GM12878 (cell line): ENCODE measurements around the gene CTH.
"Not testable (repeated sequence)": the region's sequence is repeated elsewhere in the genome, so short reads cannot be mapped to it uniquely, and the experiment has no call there.

Source experiments
- CHD2 ChIP-seq: IDR thresholded peaks from 2 replicates; pipeline ENCODE4 v1.6.1; 2011; ENCODE audit warnings: low read depth, low read length, improper control_type of control experiment, borderline replicate concordance
- CTCF ChIP-seq, 3 experiments: IDR thresholded peaks in 2 of 3; conservative IDR thresholded peaks in 1 of 3; 2 replicates each; pipeline ENCODE4 v1.5.1; 2011; ENCODE audit warnings: low read depth in 3 of 3, low read length in 3 of 3, mild to moderate bottlenecking in 3 of 3, control low read depth in 2 of 3, moderate library complexity in 2 of 3, inconsistent platforms in 1 of 3, mixed read lengths in 1 of 3; ENCODE audit not compliant: control insufficient read depth in 2 of 3, insufficient read depth in 1 of 3; ENCODE audit errors: extremely low read depth in 1 of 3
- MYC ChIP-seq: IDR thresholded peaks from 2 replicates; pipeline ENCODE4 v1.6.1; 2011; ENCODE audit warnings: mild to moderate bottlenecking, low read length, moderate library complexity, inconsistent platforms; ENCODE audit not compliant: insufficient read depth, insufficient replicate concordance, insufficient read length, severe bottlenecking
- RB1 ChIP-seq: fragments of 450-650 bp; formaldehyde crosslinking; IDR thresholded peaks from 2 replicates; pipeline ENCODE4 v1.6.1; 2017; ENCODE audit warnings: mild to moderate bottlenecking, borderline replicate concordance

DNA sequence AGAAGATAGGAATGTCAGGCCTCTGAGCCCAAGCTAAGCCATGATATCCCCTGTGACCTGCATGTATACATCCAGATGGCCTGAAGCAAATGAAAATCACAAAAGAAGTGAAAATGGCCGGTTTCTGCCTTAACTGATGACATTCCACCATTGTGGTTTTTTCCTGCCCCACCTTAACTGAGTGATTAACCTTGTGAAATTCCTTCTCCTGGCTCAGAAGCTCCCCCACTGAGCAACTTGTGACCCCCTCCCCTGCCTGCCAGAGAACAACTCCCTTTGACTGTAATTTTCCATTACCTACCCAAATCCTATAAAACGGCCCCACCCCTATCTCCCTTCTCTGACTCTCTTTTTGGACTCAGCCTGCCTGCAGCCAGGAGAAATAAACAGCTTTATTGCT lies 37.5 kb upstream of the CTH start:
- TF ChIP-seq RB1; CHD2; MYC; CTCF (IDR thresholded peaks at IDR 0.05 in 2 of 3, conservative IDR thresholded peaks at IDR 0.05 in 1 of 3; ENCODE audit: control insufficient read depth in 2 of 3, extremely low read depth in 1 of 3, insufficient read depth in 1 of 3, low read depth in 3 of 3, low read length in 3 of 3): not testable (repeated sequence)
